ENCODE results near the gene WFIKKN2.

Gene WFIKKN2

GRCh38 chr17:50837286-50837979 lies 2.0 kb downstream of the WFIKKN2 start:
- no peak for DNase-seq

- DNase-seq = no peak
Measured at GRCh38 chr17:50837980-50838954, 2.9 kb downstream of the WFIKKN2 start.

- DNase-seq = no peak
Measured at GRCh38 chr17:50839591-50840310, 4.4 kb downstream of the WFIKKN2 start.

- DNase-seq = no peak
Measured at GRCh38 chr17:50840311-50840851, 5.0 kb downstream of the WFIKKN2 start.

GRCh38 chr17:50841277-50841948 lies 6.0 kb downstream of the WFIKKN2 start:
- DNase-seq = no peak

- peak; percentile 19 for DNase-seq
Measured at GRCh38 chr17:50841949-50842354, 6.6 kb downstream of the WFIKKN2 start.

GRCh38 chr17:50842506-50843149 lies 7.2 kb downstream of the WFIKKN2 start:
- no peak for DNase-seq

- DNase-seq = no peak
Measured at GRCh38 chr17:50843150-50843905, 7.9 kb downstream of the WFIKKN2 start.

GRCh38 chr17:50844117-50844700 lies 8.8 kb downstream of the WFIKKN2 start:
- DNase-seq = no peak

GRCh38 chr17:50845240-50846147 lies 10.1 kb downstream of the WFIKKN2 start:
- DNase-seq = no peak

- no peak for DNase-seq
Measured at GRCh38 chr17:50847566-50847965, 12.2 kb downstream of the WFIKKN2 start.

- DNase-seq = no peak
Measured at GRCh38 chr17:50848039-50848438, 12.7 kb downstream of the WFIKKN2 start.

- no peak for DNase-seq
Measured at GRCh38 chr17:50848711-50849110, 13.3 kb downstream of the WFIKKN2 start.

GRCh38 chr17:50850640-50851039 lies 15.3 kb downstream of the WFIKKN2 start:
- DNase-seq = no peak

- DNase-seq = no peak
Measured at GRCh38 chr17:50853015-50853615, 17.7 kb downstream of the WFIKKN2 start.

GRCh38 chr17:50853781-50854180 lies 18.4 kb downstream of the WFIKKN2 start:
- no peak for DNase-seq

GRCh38 chr17:50855708-50856330 lies 20.4 kb downstream of the WFIKKN2 start:
- DNase-seq = no peak

- no peak for DNase-seq
Measured at GRCh38 chr17:50856431-50856830, 21.0 kb downstream of the WFIKKN2 start.
